Measurements from ENCODE around the gene STAB2. TPM values are rescaled to one million over a fixed set of nuclear protein-coding genes. Genes with fewer than 3 reads are reported as not detected.

The STAB2 gene
- total and polyA plus RNA-seq, 2 donors (not counting 1 experiment from before 2014, with no cell fraction given): not detected

- peaks cover 17% of the 10 kb centered on the region for H3K27me3 Mint-ChIP-seq
- Histone ChIP-seq H3K27me3 (replicated peaks in 1 of 4; ENCODE audit: control extremely low read depth in 1 of 4, control insufficient read depth in 3 of 4, insufficient read depth in 4 of 4, low read length in 3 of 4) (peaks cover 0 to 2% (median 0%) of the 10 kb centered on the region in 4 experiments), H3K4me2 (replicated peaks; ENCODE audit: low read depth, low read length, poor library complexity, severe bottlenecking) (no peak overlapping the region), H2AFZ (ENCODE audit: insufficient read depth, low read depth, low read length, poor library complexity, severe bottlenecking) (no peak overlapping the region), H4K20me1 (ENCODE audit: control insufficient read depth, insufficient read depth, low read length, poor library complexity, severe bottlenecking) (no peaks in the 10 kb centered on the region), H3K4me1 (ENCODE audit: control insufficient read depth in 2 of 2, insufficient read depth in 2 of 2, low read length in 2 of 2) (no peaks in the 10 kb centered on the region), H3K27ac (ENCODE audit: low read length in 2 of 2) (no peak overlapping the region), H3K79me2 (ENCODE audit: control insufficient read depth, insufficient read depth, low read length) (no peaks in the 10 kb centered on the region), H3K9me3 (ENCODE audit: control extremely low read depth in 1 of 3, control insufficient read depth in 2 of 3, insufficient read depth in 1 of 3, low read length in 2 of 3) (no peaks in the 10 kb centered on the region), H3K4me3 (ENCODE audit: control extremely low read depth in 1 of 5, extremely low read depth in 1 of 5, insufficient read depth in 1 of 5, low read depth in 2 of 5, low read length in 4 of 5) (no peak overlapping the region), H3K9ac (ENCODE audit: low read length) (no peak overlapping the region), H3K36me3 (replicated peaks in 1 of 2; ENCODE audit: control extremely low read depth in 1 of 2, control insufficient read depth in 1 of 2, extremely low read depth in 1 of 2, insufficient read depth in 2 of 2, low read length in 1 of 2) (no peaks in the 10 kb centered on the region)
- no CpG with 5 or more reads among the region's 2 CpGs for WGBS (ENCODE audit: insufficient coverage)
- no peak for TF ChIP-seq EZH2 (IDR thresholded peaks at IDR 0.05; ENCODE audit: borderline replicate concordance, insufficient read depth, low read depth, low read length, poor library complexity, severe bottlenecking)
- no peak for TF ChIP-seq CTCF (IDR thresholded peaks at IDR 0.05)
- POLR2A ChIA-PET: no interaction called here
- no peaks in the 10 kb centered on the region for H3K4me1 Mint-ChIP-seq
- CTCF ChIA-PET: no interaction called here
- no peaks in the 10 kb centered on the region for H3K9me3 Mint-ChIP-seq (ENCODE audit: insufficient read depth)
- H3K27ac Mint-ChIP-seq: no peak overlapping the region
- DNase-seq (no peak), ATAC-seq (ENCODE audit: low read depth) (no peak)
- intact Hi-C loops (cut with micrococcal nuclease): no loop called here
- H3K4me3 Mint-ChIP-seq: no peak overlapping the region
Measured at GRCh38 chr12:103690426-103690825, 103.4 kb downstream of the STAB2 start.

GRCh38 chr12:103691063-103691462 is 104.0 kb downstream of the STAB2 start:
- Histone ChIP-seq H3K79me2 (ENCODE audit: control insufficient read depth, insufficient read depth, low read length) (no peaks in the 10 kb centered on the region), H3K4me1 (ENCODE audit: control insufficient read depth in 2 of 2, insufficient read depth in 2 of 2, low read length in 2 of 2) (no peaks in the 10 kb centered on the region), H2AFZ (ENCODE audit: insufficient read depth, low read depth, low read length, poor library complexity, severe bottlenecking) (no peak overlapping the region), H3K9ac (ENCODE audit: low read length) (no peak overlapping the region), H3K9me3 (ENCODE audit: control extremely low read depth in 1 of 3, control insufficient read depth in 2 of 3, insufficient read depth in 1 of 3, low read length in 2 of 3) (no peaks in the 10 kb centered on the region), H3K27ac (ENCODE audit: low read length in 2 of 2) (no peak overlapping the region), H3K4me2 (replicated peaks; ENCODE audit: low read depth, low read length, poor library complexity, severe bottlenecking) (no peak overlapping the region), H4K20me1 (ENCODE audit: control insufficient read depth, insufficient read depth, low read length, poor library complexity, severe bottlenecking) (no peaks in the 10 kb centered on the region), H3K36me3 (replicated peaks in 1 of 2; ENCODE audit: control extremely low read depth in 1 of 2, control insufficient read depth in 1 of 2, extremely low read depth in 1 of 2, insufficient read depth in 2 of 2, low read length in 1 of 2) (no peaks in the 10 kb centered on the region), H3K27me3 (replicated peaks in 1 of 4; ENCODE audit: control extremely low read depth in 1 of 4, control insufficient read depth in 3 of 4, insufficient read depth in 4 of 4, low read length in 3 of 4) (peaks cover 0 to 2% (median 0%) of the 10 kb centered on the region in 4 experiments), H3K4me3 (ENCODE audit: control extremely low read depth in 1 of 5, extremely low read depth in 1 of 5, insufficient read depth in 1 of 5, low read depth in 2 of 5, low read length in 4 of 5) (no peak overlapping the region)
- no peak overlapping the region for H3K27ac Mint-ChIP-seq
- intact Hi-C loops (cut with micrococcal nuclease): no loop called here
- no peak for TF ChIP-seq CTCF (IDR thresholded peaks at IDR 0.05)
- TF ChIP-seq EZH2 (IDR thresholded peaks at IDR 0.05; ENCODE audit: borderline replicate concordance, insufficient read depth, low read depth, low read length, poor library complexity, severe bottlenecking): no peak
- ATAC-seq (ENCODE audit: low read depth) (no peak), DNase-seq (no peak)
- ChIA-PET CTCF (no interaction called here), POLR2A (no interaction called here)
- peaks cover 17% of the 10 kb centered on the region for H3K27me3 Mint-ChIP-seq
- H3K4me3 Mint-ChIP-seq: no peak overlapping the region
- 73% methylated on average over 2 of the region's 3 CpGs for WGBS (ENCODE audit: insufficient coverage)
- H3K9me3 Mint-ChIP-seq (ENCODE audit: insufficient read depth): no peaks in the 10 kb centered on the region
- no peaks in the 10 kb centered on the region for H3K4me1 Mint-ChIP-seq
